ENCODE data around the gene CRACR2B.

Gene CRACR2B

GRCh38 chr11:871472-871871 is 43.8 kb downstream of the CRACR2B start (continued):
- no peak for TF ChIP-seq ZBTB6 (tag by site-specific recombination; IDR thresholded peaks at IDR 0.05)
- no peak for TF ChIP-seq ZNF394 (tag by site-specific recombination; IDR thresholded peaks at IDR 0.05; ENCODE audit: borderline replicate concordance)
- TF ChIP-seq FEZF1 (tag by site-specific recombination; IDR thresholded peaks at IDR 0.05), result no peak
- TF ChIP-seq ZNF585B (tag by site-specific recombination; IDR thresholded peaks at IDR 0.05), result no peak
- no peak for TF ChIP-seq ZNF837 (tag by site-specific recombination; IDR thresholded peaks at IDR 0.05)
- TF ChIP-seq ZNF350 (tag by site-specific recombination; IDR thresholded peaks at IDR 0.05), result no peak
- TF ChIP-seq KLF1 (tag by site-specific recombination; IDR thresholded peaks at IDR 0.05), result no peak
- no peak for TF ChIP-seq ZNF623 (tag by site-specific recombination; IDR thresholded peaks at IDR 0.05)
- TF ChIP-seq ZFP41 (tag by site-specific recombination; IDR thresholded peaks at IDR 0.05; ENCODE audit: borderline replicate concordance), result no peak
- no peak for TF ChIP-seq ZNF692 (tag by site-specific recombination; IDR thresholded peaks at IDR 0.05)

GRCh38 chr11:872799-873198 is 45.1 kb downstream of the CRACR2B start:
- Histone ChIP-seq H3K27ac (ENCODE audit: extremely low read depth, low read depth, low read length) (no peak overlapping the region), H3K9me3 (ENCODE audit: control insufficient read depth, insufficient read depth, low read depth, low read length) (no peaks in the 10 kb centered on the region), H3K4me3 (ENCODE audit: low read depth, low read length) (no peak overlapping the region), H3K36me3 (ENCODE audit: control insufficient read depth in 2 of 2, insufficient read depth in 1 of 2, low read length in 2 of 2) (peaks cover 0 to 61% of the 10 kb centered on the region in 2 experiments; a peak in 2 of 3 replicates), H3K4me1 (ENCODE audit: control insufficient read depth, insufficient read depth, low read length) (no peaks in the 10 kb centered on the region)
- TF ChIP-seq ZNF747 (tag by site-specific recombination; IDR thresholded peaks at IDR 0.05) (no peak), GLIS2 (tag by site-specific recombination; IDR thresholded peaks at IDR 0.05) (0 out of 2 replicates have a peak, but pooled peaks have one; percentile 36), ZNF558 (tag by site-specific recombination; IDR thresholded peaks at IDR 0.05) (no peak), RBAK (tag by site-specific recombination; IDR thresholded peaks at IDR 0.05) (no peak)
- ChIA-PET CTCF (no interaction called here), POLR2A (no interaction called here)

GRCh38 chr11:873706-874105 is 46.0 kb downstream of the CRACR2B start:
- H3K27ac ChIP-seq (ENCODE audit: extremely low read depth, low read depth, low read length), result no peak overlapping the region
- POLR2A ChIA-PET, result no interaction called here
- no peaks in the 10 kb centered on the region for H3K4me1 ChIP-seq (ENCODE audit: control insufficient read depth, insufficient read depth, low read length)
- no peaks in the 10 kb centered on the region for H3K9me3 ChIP-seq (ENCODE audit: control insufficient read depth, insufficient read depth, low read depth, low read length)
- H3K4me3 ChIP-seq (ENCODE audit: low read depth, low read length), result no peak overlapping the region
- CTCF ChIA-PET, result interaction anchor here (1.3 kb wide), 1 partner anchor 52 kb away, joined by 3 read pairs; the partner anchor contains the start of gene AP2A2
- H3K36me3 ChIP-seq (ENCODE audit: control insufficient read depth in 2 of 2, insufficient read depth in 1 of 2, low read length in 2 of 2), result peaks cover 0 to 56% of the 10 kb centered on the region in 2 experiments; a peak in 2 of 3 replicates
- TF ChIP-seq ZNF518A (tag by site-specific recombination; conservative IDR thresholded peaks at IDR 0.05; ENCODE audit: low read depth) (no peak), ZNF202 (tag by site-specific recombination; IDR thresholded peaks at IDR 0.05; ENCODE audit: borderline replicate concordance) (no peak), ZFP41 (tag by site-specific recombination; IDR thresholded peaks at IDR 0.05; ENCODE audit: borderline replicate concordance) (no peak), PRDM4 (tag by site-specific recombination; IDR thresholded peaks at IDR 0.05) (no peak), REST (tag by site-specific recombination; IDR thresholded peaks at IDR 0.05) (no peak), ZNF510 (tag by site-specific recombination; IDR thresholded peaks at IDR 0.05; ENCODE audit: insufficient replicate concordance) (no peak), KLF7 (tag by site-specific recombination; IDR thresholded peaks at IDR 0.05; ENCODE audit: borderline replicate concordance) (no peak)

All from HEK293 (cell line).